Mesenteric fat pad (tissue), 1 donor: ENCODE measurements around the gene AUTS2. TPM values are rescaled to one million over a fixed set of nuclear protein-coding genes. Genes with fewer than 3 reads are reported as not detected.
"Not testable (repeated sequence)": the region's sequence is repeated elsewhere in the genome, so short reads cannot be mapped to it uniquely, and the experiment has no call there.

ENCODE experiments used
- DNase-seq: peaks from one replicate; pipeline ENCODE4 v3.0.0-alpha.2; 2020; ENCODE audit warnings: low spot score
- total RNA-seq: library from RNA; stranded (reverse); fragmentation: NEBNext Ultra II Directional; extraction: Animal tissue kit (Norgen Biotek cat#: 25700); gene quantifications from one replicate; pipeline ENCODE4 v1.2.1, GENCODE V29; 2021
- donor health status: DM: yes; HTN: yes; CAD: no.

AUTS2 gene
- total RNA-seq, 1 donor from 2014 or later = 28.1 TPM

DNA sequence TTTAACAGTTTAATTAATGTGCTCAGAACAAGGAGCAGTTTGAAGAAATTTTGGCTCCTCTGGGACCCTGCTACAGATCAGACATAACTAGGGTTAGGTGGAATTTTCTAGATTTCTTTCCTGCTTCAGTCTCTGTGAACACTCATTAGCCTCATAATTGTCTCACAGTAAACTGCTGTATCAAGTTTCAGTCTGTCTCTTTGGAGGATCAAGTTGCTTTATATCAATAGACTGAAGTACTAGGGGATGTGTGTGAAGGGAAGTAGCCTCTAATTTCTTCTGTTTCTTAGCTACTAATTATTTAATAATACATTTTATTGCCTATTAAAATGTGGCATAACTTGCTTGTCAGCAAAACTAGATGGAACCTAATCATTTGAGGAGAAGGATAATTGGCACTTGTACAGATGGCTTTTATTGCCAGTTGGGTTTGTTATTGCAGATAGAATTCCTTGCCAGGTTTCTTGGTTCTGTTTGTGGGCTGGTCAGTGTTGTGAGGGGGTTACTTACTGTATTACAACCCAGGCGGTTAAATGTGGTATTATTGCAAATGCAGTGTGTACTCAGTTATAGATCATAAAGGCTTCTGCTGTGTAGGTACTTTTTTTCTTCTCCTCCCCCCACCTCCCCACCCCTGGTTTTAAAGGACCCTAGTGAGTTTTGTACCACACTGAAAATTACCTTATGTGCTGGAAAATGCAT is 758.0 kb downstream of the AUTS2 start:
- no peak for DNase-seq

DNA sequence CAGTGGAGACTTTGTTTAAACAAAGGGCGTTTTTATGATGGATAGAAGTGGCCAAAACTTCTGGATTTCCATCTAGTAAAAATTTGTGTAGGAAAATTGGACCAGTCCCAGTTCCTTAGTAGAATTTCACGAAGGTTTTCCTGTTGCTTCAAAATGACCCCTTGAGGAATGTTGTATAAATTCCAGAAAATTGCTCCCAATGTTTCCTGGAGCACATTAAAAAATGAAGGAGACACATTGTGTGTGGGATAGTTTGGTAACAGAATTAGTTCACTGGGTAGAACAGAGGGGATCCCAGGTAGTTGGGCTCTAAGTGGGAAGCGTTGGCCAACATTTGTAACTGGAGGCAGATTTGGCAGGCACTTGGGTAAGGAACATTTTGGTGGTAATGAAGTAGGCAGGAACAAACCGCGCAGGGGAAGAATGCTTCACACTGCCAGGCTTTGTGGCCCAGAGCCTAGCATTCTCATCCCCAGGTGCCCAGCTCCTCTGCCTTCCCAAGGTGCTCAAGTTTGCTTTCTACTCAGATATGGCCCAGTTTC is 758.6 kb downstream of the AUTS2 start:
- no peak for DNase-seq

GRCh38 chr7:70360557-70360956 is 762.3 kb downstream of the AUTS2 start:
- DNase-seq = no peak

- DNase-seq = no peak
These were observed 763.5 kb downstream of the AUTS2 start for GRCh38 chr7:70361821-70362220.

DNA sequence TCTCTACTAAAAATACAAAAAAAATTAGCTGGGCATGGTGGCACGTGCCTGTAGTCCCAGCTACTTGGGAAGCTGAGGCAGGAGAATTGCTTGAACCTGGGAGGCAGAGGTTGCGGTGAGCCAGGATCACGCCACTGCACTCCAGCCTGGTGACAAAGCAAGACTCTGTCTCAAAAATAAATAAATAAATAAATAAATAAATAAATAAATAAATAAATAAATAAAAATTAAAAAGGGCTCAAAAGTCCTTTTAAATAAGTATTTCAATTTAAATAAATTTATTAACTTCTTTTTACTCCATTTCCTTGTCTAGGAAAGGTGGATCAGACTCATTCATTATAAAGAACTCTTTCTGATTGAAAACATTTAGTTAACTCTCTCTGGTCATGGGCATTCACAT is 766.1 kb downstream of the AUTS2 start:
- DNase-seq = not testable (repeated sequence)

DNA sequence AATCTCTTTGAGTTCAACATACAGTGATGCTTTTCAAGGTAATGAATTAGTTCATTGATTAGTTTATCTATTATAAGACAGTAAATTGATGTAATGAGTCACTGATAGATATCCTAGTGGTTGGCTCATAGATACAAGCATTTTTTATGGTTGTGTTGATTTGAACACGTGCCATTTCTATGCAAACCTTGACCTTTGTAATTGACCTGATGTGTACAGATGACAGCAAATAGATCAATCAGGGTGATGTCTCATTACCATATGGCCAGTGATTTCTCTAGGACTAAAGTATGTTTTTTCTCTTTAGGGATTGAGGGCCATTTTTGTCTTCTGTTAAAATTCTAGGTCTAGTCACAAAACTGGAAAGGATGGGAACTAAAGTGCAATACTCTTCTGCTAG is 773.4 kb downstream of the AUTS2 start:
- DNase-seq = no peak

DNA sequence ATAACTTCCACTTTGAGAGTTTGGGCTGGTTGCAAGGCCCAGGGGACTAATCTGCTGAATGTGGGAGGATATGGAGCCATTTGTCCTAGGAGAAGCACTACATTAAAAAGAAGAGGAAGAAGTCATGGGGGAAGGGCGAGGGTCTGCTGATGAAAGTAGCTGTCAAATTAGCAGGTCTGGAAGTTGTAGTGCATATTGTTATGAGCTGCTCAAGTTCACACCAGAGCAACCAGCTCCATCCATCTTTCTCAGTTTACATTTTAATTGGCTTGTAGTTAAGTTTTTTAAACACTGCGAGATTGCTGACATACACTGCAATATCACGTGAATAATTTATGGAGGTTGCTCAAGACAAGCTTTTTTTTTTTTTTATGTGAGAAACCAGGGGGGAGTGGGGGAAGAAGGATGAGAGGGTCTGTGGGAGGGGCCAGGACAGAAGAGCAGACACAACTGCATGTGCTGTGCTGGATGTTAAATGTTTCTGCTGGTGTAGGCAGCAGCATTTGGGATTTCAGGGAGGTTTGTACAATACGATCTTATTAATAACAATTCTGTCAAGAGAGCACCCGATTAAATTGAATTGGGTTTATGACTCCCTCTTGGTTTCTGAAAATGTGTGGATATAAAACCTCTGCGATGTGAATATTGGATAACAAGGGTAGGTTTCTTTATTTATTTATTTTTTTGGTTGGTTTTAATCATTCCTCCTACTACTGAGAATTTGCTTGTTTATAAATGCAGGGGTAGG is 774.7 kb downstream of the AUTS2 start:
- no peak for DNase-seq

DNA sequence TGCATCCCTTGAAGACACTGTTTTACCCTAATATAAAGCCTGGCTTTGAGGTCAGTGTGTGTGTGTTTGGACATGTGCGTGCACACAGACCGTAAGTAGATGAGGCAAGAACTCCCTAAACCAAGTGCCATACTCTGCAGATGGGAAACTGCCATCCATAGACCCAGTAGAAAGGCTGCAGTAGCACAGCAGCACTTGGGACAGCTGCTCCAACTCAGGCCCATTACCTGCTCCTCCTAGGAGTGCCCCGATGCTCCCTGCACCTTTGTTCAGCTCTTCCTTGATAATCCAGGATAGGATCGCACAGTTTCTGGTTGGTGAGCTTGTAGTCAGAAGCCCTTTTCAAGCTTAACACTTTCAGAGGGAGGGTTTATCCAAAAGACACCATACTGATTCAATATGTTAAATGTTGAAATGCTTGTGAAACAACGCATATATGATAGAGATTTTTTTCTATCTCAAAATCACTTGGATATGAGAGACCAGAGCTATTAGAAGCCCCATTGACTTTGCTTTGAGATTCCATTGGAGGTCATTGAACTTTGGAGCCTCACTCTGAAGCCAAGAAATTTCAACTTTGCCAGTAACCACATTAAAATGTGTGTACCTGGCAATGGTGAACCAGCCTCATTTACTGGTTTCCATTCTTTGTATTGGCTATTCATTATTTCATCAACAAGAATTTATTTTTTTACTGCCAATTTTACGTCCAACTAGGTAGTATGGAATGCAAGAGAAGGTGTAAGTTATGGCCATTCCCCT is 776.7 kb downstream of the AUTS2 start:
- DNase-seq = no peak

GRCh38 chr7:70376561-70377031 is 778.3 kb downstream of the AUTS2 start:
- no peak for DNase-seq

DNA sequence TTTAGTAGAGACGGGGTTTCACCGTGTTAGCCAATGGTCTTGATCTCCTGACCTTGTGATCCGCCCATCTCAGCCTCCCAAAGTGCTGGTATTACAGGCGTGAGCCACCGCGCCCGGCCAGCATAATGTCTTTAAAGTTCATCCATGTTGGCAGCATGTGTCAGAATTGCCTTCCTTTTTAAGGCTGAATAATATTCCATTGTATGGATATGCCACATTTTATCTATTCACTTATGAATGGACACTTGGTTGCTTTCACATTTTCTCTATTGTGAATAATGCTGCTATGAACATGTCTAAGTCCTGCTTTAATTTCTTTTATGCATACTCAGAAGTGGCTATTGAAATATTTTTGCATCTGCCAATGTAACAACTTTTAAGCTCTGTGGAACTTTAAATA is 779.7 kb downstream of the AUTS2 start:
- DNase-seq = no peak

DNA sequence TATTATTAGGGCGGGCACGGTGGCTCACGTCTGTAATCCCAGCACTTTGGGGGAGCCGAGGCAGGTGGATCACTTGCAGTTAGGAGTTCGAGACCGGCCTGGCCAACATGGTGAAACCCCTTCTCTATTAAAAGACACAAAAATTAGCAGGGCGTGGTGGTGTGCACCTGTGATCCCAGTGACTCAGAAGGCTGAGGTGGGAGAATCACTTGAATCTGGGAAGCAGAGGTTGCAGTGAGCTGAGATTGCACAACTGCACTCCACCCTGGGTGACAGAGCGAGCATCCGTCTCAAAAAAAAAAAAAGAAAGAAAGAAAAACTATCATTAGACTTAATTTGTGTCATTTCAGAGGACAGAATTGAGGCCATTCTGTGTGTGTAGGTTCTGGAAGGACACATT is 780.9 kb downstream of the AUTS2 start:
- DNase-seq = no peak

- no peak for DNase-seq
These were observed 782.2 kb downstream of the AUTS2 start for GRCh38 chr7:70380421-70381015.

GRCh38 chr7:70383066-70383782 is 784.9 kb downstream of the AUTS2 start:
- no peak for DNase-seq

DNA sequence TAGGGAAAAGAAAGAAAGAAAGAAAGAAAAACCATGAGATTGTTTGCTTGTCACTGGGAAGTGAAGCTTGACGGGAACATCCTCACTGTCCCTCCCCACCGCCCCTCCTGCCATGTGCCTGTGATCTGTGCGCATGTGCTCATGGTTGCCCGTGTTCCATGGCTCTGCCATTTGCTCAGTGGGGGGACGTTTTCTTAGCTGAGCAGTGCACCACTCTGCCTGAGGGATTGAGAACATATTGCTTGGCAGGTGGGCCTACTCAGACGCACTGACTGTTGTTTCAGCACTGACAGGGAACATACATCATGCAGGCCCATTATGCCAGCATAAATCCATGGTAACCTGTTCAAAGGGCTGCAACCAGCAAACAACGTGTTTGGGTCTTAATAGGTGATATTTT is 785.7 kb downstream of the AUTS2 start:
- DNase-seq = no peak

- DNase-seq = no peak
These were observed 786.6 kb downstream of the AUTS2 start for GRCh38 chr7:70384891-70385290.

- no peak for DNase-seq
These were observed 788.9 kb downstream of the AUTS2 start for GRCh38 chr7:70387217-70387616.

DNA sequence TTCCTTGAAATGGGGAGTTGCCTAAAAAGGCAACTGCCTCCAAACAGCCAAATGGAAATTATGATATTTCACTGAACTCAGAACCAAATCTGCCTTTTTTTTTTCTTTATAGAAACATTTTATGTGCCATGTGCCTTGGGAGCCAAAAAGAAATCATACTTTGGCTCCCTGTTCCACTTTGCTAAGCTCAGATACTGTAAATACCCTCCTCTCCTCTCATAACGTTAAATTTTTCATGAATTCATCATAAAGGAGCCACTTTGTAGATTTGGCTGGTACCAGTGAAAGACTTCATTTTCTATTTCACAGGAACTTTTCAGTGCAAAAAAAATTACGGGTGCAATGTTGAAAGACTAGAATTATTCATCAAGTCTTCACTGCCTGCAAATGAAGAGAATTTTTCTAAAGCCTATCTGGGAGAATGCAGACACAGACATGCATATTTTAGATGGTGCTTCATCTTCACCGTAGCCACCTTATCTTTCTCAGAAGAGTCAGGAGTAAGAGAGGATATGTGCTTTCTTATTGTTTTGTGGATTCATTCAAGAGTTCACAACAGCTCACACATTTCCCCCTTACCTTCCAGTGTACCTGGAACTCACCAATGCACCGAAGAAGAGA is 791.4 kb downstream of the AUTS2 start:
- no peak for DNase-seq

- DNase-seq = no peak
These were observed 792.0 kb downstream of the AUTS2 start for GRCh38 chr7:70390251-70390650.

DNA sequence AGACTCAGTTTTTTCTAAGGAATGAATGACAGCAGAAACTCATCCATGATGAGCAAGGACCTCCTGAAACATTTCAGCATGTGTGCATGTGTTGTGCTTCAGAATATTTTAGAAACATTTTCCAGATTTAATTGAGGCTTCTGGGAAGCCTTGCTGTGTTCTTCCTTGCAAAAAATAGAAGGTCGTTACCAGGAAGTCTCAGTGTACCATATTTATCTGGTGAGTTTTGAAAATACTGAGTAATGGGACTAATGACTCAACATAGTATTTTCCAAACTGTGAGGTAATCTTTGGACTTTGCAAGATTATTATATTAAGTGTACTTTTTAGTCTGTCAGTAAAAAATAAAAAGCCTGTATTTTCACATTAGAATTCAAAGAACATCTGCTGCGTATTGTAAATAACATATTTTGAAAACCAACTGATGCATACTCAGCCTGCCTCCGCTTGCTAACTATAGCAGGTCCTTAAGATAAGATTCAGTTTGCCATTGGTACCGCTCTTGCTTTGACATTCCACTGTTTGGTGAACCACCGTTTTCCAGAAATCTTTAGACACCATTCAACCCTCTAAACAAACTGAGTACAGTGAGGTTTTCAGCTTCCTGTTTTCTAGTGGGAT is 794.1 kb downstream of the AUTS2 start:
- no peak for DNase-seq
